ENCODE measurements around the gene FRMD1.

FRMD1 gene

GRCh38 chr6:168054765-168055560 lies 24.0 kb downstream of the FRMD1 start:
- no peak overlapping the region for H3K4me3 ChIP-seq (ENCODE audit: low read length)
- no peak overlapping the region for H3K23ac ChIP-seq (ENCODE audit: low read length)
- WGBS (ENCODE audit: extremely low coverage, insufficient coverage, low lambda C conversion rate), result no CpG with 5 or more reads among the region's 18 CpGs

DNA sequence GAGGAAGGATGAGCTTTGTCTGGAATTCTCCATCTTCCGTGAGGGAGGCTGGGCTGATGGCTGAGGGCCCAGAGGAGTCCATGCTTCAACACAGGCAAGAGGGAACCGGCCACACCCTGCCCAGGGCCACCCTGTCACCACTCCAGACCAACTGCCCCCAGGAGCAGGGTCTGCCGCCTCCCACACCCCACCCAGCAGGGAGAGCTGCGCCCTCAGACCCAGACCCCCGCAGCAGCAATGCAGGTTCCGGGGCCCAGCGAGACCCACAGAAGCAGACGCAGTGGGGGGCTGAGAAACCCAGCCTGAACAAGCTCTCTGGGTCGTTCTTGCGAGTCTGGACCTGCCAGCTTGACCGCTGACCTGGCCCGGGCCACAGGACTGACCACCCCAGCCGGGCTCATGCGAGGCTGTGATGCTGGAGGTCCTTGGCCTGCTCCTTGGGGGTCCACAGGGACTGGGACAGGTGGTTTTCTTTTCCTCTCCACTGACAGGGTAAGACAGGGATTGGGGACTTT lies 25.0 kb downstream of the FRMD1 start:
- Histone ChIP-seq H3K4ac (ENCODE audit: low read depth, low read length) (no peak overlapping the region), H3K79me1 (ENCODE audit: low read length) (no peaks in the 10 kb centered on the region), H3K56ac (ENCODE audit: low read length) (no peak overlapping the region), H3K79me2 (ENCODE audit: control insufficient read depth, insufficient read depth, low read length) (no peaks in the 10 kb centered on the region), H4K8ac (ENCODE audit: low read depth, low read length) (no peak overlapping the region), H3K4me2 (ENCODE audit: low read length) (no peak overlapping the region), H4K5ac (ENCODE audit: low read length) (no peak overlapping the region), H2AK5ac (ENCODE audit: low read length) (no peak overlapping the region), H2BK120ac (ENCODE audit: low read depth, low read length) (no peak overlapping the region), H2BK5ac (ENCODE audit: low read length) (no peak overlapping the region), H3K27me3 (ENCODE audit: insufficient read depth, low read length, poor library complexity) (no peaks in the 10 kb centered on the region), H3K18ac (ENCODE audit: low read length) (no peak overlapping the region), H3K9ac (ENCODE audit: low read length) (no peak overlapping the region), H3K4me3 (ENCODE audit: low read length) (no peak overlapping the region), H2BK15ac (replicated peaks; ENCODE audit: low read depth) (no peak overlapping the region), H3K23ac (ENCODE audit: low read length) (no peak overlapping the region), H3K36me3 (ENCODE audit: control insufficient read depth, insufficient read depth, low read length) (no peaks in the 10 kb centered on the region), H3K27ac (ENCODE audit: low read depth, low read length) (no peak overlapping the region), H3K4me1 (ENCODE audit: control insufficient read depth, low read depth, low read length) (no peaks in the 10 kb centered on the region)
- WGBS (ENCODE audit: extremely low coverage, insufficient coverage, low lambda C conversion rate), result no CpG with 5 or more reads among the region's 14 CpGs
- DNase-seq, result no peak

More at GRCh38 chr6:168054765-168055560, 24.0 kb downstream of the FRMD1 start:
- Histone ChIP-seq H3K4ac (ENCODE audit: low read depth, low read length) (no peak overlapping the region), H3K79me2 (ENCODE audit: control insufficient read depth, insufficient read depth, low read length) (no peaks in the 10 kb centered on the region), H3K9ac (ENCODE audit: low read length) (no peak overlapping the region), H3K18ac (ENCODE audit: low read length) (no peak overlapping the region), H3K4me1 (ENCODE audit: control insufficient read depth, low read depth, low read length) (no peaks in the 10 kb centered on the region), H2BK5ac (ENCODE audit: low read length) (no peak overlapping the region), H2BK120ac (ENCODE audit: low read depth, low read length) (no peak overlapping the region), H3K4me2 (ENCODE audit: low read length) (no peak overlapping the region), H3K27ac (ENCODE audit: low read depth, low read length) (no peak overlapping the region), H4K5ac (ENCODE audit: low read length) (no peak overlapping the region), H2AK5ac (ENCODE audit: low read length) (no peak overlapping the region), H3K27me3 (ENCODE audit: insufficient read depth, low read length, poor library complexity) (no peaks in the 10 kb centered on the region), H3K36me3 (ENCODE audit: control insufficient read depth, insufficient read depth, low read length) (no peaks in the 10 kb centered on the region), H4K8ac (ENCODE audit: low read depth, low read length) (no peak overlapping the region), H3K56ac (ENCODE audit: low read length) (no peak overlapping the region), H2BK15ac (replicated peaks; ENCODE audit: low read depth) (no peak overlapping the region), H3K79me1 (ENCODE audit: low read length) (no peaks in the 10 kb centered on the region)
- no peak for DNase-seq

DNA sequence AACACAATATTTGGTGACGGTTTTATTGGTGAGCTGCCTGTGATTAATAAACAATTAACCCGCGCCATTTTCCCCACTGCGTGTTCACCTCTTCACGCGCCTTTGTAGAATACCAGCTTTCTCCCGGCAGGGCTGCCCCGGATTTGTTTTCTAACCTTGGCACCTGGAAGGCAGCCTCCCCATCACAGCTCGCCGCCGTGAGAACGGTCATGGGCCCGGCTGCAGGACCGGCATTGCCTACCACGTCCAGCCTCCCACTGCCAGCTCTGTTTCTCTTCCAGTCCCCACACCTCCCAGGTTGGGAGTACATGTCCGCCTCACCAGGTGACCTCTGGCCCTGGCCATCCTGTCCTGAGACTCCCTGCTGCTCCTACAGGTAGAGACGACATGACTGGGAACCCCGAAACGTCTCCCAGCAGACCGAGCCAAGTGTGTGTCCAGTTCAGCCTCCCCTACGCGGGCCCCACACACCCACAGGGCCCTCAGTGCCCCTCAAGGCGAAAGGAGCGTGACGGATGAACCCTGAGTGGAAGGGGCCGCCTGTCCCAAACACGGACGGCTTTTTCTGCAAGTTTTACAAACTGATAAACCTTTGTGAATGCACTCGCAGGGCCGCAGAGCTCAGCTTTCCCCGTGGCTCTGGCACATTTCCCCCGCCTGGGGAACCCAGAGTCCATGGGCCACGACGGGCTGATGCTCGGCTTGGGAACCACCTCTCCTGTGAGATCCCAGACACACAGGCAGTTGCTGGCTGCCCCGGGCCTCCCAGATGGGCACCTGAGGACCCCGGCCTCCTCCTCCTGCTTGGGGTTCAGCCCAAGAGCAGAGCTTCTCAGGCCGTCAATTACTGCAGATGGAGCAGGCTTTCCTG lies 25.7 kb downstream of the FRMD1 start:
- H3K79me2 ChIP-seq (ENCODE audit: control insufficient read depth, insufficient read depth, low read length), result no peaks in the 10 kb centered on the region
- H2AK5ac ChIP-seq (ENCODE audit: low read length), result no peak overlapping the region
- no peak overlapping the region for H3K27ac ChIP-seq (ENCODE audit: low read depth, low read length)
- H3K9ac ChIP-seq (ENCODE audit: low read length), result no peak overlapping the region
- no peak overlapping the region for H3K56ac ChIP-seq (ENCODE audit: low read length)
- no peak overlapping the region for H2BK15ac ChIP-seq (replicated peaks; ENCODE audit: low read depth)
- no peak overlapping the region for H4K5ac ChIP-seq (ENCODE audit: low read length)
- H3K4me3 ChIP-seq (ENCODE audit: low read length), result no peak overlapping the region
- no peak overlapping the region for H3K23ac ChIP-seq (ENCODE audit: low read length)
- H2BK5ac ChIP-seq (ENCODE audit: low read length), result no peak overlapping the region
- no peaks in the 10 kb centered on the region for H3K4me1 ChIP-seq (ENCODE audit: control insufficient read depth, low read depth, low read length)
- no peak overlapping the region for H3K18ac ChIP-seq (ENCODE audit: low read length)
- no peak overlapping the region for H4K8ac ChIP-seq (ENCODE audit: low read depth, low read length)
- H3K36me3 ChIP-seq (ENCODE audit: control insufficient read depth, insufficient read depth, low read length), result no peaks in the 10 kb centered on the region
- no peak overlapping the region for H3K4ac ChIP-seq (ENCODE audit: low read depth, low read length)
- H3K27me3 ChIP-seq (ENCODE audit: insufficient read depth, low read length, poor library complexity), result no peaks in the 10 kb centered on the region
- no peaks in the 10 kb centered on the region for H3K79me1 ChIP-seq (ENCODE audit: low read length)
- no CpG with 5 or more reads among the region's 38 CpGs for WGBS (ENCODE audit: extremely low coverage, insufficient coverage, low lambda C conversion rate)
- no peak overlapping the region for H3K4me2 ChIP-seq (ENCODE audit: low read length)
- DNase-seq, result no peak
- H2BK120ac ChIP-seq (ENCODE audit: low read depth, low read length), result no peak overlapping the region

GRCh38 chr6:168052291-168052891 lies 26.6 kb downstream of the FRMD1 start:
- H2BK120ac ChIP-seq (ENCODE audit: low read depth, low read length), result no peak overlapping the region
- H3K79me2 ChIP-seq (ENCODE audit: control insufficient read depth, insufficient read depth, low read length), result no peaks in the 10 kb centered on the region
- H3K9ac ChIP-seq (ENCODE audit: low read length), result no peak overlapping the region
- no peak overlapping the region for H2BK5ac ChIP-seq (ENCODE audit: low read length)
- no CpG with 5 or more reads among the region's 26 CpGs for WGBS (ENCODE audit: extremely low coverage, insufficient coverage, low lambda C conversion rate)
- H3K79me1 ChIP-seq (ENCODE audit: low read length), result no peaks in the 10 kb centered on the region
- H3K4me2 ChIP-seq (ENCODE audit: low read length), result no peak overlapping the region
- H3K27me3 ChIP-seq (ENCODE audit: insufficient read depth, low read length, poor library complexity), result no peaks in the 10 kb centered on the region
- no peak overlapping the region for H3K18ac ChIP-seq (ENCODE audit: low read length)
- no peak overlapping the region for H3K23ac ChIP-seq (ENCODE audit: low read length)
- no peak overlapping the region for H3K4me3 ChIP-seq (ENCODE audit: low read length)
- DNase-seq, result no peak
- H3K4me1 ChIP-seq (ENCODE audit: control insufficient read depth, low read depth, low read length), result no peaks in the 10 kb centered on the region
- H2AK5ac ChIP-seq (ENCODE audit: low read length), result no peak overlapping the region
- no peak overlapping the region for H4K8ac ChIP-seq (ENCODE audit: low read depth, low read length)
- no peak overlapping the region for H3K56ac ChIP-seq (ENCODE audit: low read length)
- no peak overlapping the region for H4K5ac ChIP-seq (ENCODE audit: low read length)
- no peak overlapping the region for H3K4ac ChIP-seq (ENCODE audit: low read depth, low read length)
- H2BK15ac ChIP-seq (replicated peaks; ENCODE audit: low read depth), result no peak overlapping the region
- no peaks in the 10 kb centered on the region for H3K36me3 ChIP-seq (ENCODE audit: control insufficient read depth, insufficient read depth, low read length)
- H3K27ac ChIP-seq (ENCODE audit: low read depth, low read length), result no peak overlapping the region

DNA sequence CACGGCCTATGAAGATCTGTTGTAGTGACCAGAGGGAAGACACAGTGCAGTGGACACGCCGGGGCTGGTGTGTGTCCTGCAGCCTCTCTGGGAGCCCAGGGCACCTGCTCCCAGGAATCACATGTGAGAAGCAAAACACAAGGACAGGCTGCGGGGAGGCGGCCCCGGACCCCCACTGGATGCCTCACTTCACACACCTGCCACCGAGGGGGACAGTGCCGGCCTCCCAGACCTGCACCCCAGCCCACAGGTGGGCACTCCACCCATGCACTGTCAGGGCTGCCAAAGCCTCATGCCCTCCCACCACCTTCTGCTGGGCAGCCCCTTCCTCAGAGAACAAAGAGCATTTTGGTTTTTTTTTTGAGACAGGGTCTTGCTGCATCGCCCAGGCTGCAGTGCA lies 27.4 kb downstream of the FRMD1 start:
- no peak overlapping the region for H3K27ac ChIP-seq (ENCODE audit: low read depth, low read length)

More for the DNA sequence above, 27.4 kb downstream of the FRMD1 start:
- no CpG with 5 or more reads among the region's 9 CpGs for WGBS (ENCODE audit: extremely low coverage, insufficient coverage, low lambda C conversion rate)
- no peak overlapping the region for H2BK15ac ChIP-seq (replicated peaks; ENCODE audit: low read depth)
- no peak overlapping the region for H3K23ac ChIP-seq (ENCODE audit: low read length)
- H2BK120ac ChIP-seq (ENCODE audit: low read depth, low read length), result no peak overlapping the region
- no peak overlapping the region for H3K18ac ChIP-seq (ENCODE audit: low read length)
- no peak overlapping the region for H3K56ac ChIP-seq (ENCODE audit: low read length)
- no peak overlapping the region for H3K9ac ChIP-seq (ENCODE audit: low read length)
- no peak overlapping the region for H2AK5ac ChIP-seq (ENCODE audit: low read length)
- H3K36me3 ChIP-seq (ENCODE audit: control insufficient read depth, insufficient read depth, low read length), result no peaks in the 10 kb centered on the region
- no peaks in the 10 kb centered on the region for H3K79me1 ChIP-seq (ENCODE audit: low read length)
- no peak for DNase-seq
- H3K4ac ChIP-seq (ENCODE audit: low read depth, low read length), result no peak overlapping the region
- H3K4me1 ChIP-seq (ENCODE audit: control insufficient read depth, low read depth, low read length), result no peaks in the 10 kb centered on the region
- H3K27me3 ChIP-seq (ENCODE audit: insufficient read depth, low read length, poor library complexity), result no peaks in the 10 kb centered on the region
- H3K4me3 ChIP-seq (ENCODE audit: low read length), result no peak overlapping the region
- no peak overlapping the region for H4K8ac ChIP-seq (ENCODE audit: low read depth, low read length)
- no peak overlapping the region for H3K4me2 ChIP-seq (ENCODE audit: low read length)
- H4K5ac ChIP-seq (ENCODE audit: low read length), result no peak overlapping the region
- H2BK5ac ChIP-seq (ENCODE audit: low read length), result no peak overlapping the region
- H3K79me2 ChIP-seq (ENCODE audit: control insufficient read depth, insufficient read depth, low read length), result no peaks in the 10 kb centered on the region
